ENCODE measurements around the gene MYO3B. TPM values are rescaled to one million over a fixed set of nuclear protein-coding genes. Genes with fewer than 3 reads are reported as not detected.
"Not testable (repeated sequence)": the region's sequence is repeated elsewhere in the genome, so short reads cannot be mapped to it uniquely, and the experiment has no call there.

The MYO3B gene
- total RNA-seq, 1 donor from 2014 or later, result 0.17 TPM

DNA sequence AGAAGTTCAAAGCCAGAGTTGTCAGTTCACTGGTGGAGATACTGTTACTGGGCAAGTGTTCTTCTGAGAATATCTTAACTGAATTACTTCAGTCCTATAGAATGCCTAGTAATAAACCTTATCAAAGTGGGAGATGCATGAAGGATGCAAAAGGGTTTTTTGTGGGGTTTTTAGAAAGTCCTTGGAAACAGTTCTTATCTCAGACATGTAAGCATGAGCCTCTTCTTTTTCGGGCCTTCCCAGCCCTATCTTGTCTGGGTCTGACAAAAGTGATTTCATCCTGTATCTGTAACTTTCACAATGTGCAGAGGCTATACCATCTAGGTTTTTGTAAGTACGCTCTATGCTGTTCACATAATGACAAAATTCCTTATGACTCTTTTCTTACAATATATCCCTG lies 255.5 kb downstream of the MYO3B start:
- ATAC-seq (no peak), DNase-seq (no peak)
- H3K36me3 ChIP-seq, result no peaks in the 10 kb centered on the region
- H3K4me3 ChIP-seq, result no peak overlapping the region
- no peaks in the 10 kb centered on the region for H3K9me3 ChIP-seq
- intact Hi-C loops (cut with DNase I), result no loop called here
- H3K27me3 ChIP-seq, result no peaks in the 10 kb centered on the region
- TF ChIP-seq, protein P1, sequence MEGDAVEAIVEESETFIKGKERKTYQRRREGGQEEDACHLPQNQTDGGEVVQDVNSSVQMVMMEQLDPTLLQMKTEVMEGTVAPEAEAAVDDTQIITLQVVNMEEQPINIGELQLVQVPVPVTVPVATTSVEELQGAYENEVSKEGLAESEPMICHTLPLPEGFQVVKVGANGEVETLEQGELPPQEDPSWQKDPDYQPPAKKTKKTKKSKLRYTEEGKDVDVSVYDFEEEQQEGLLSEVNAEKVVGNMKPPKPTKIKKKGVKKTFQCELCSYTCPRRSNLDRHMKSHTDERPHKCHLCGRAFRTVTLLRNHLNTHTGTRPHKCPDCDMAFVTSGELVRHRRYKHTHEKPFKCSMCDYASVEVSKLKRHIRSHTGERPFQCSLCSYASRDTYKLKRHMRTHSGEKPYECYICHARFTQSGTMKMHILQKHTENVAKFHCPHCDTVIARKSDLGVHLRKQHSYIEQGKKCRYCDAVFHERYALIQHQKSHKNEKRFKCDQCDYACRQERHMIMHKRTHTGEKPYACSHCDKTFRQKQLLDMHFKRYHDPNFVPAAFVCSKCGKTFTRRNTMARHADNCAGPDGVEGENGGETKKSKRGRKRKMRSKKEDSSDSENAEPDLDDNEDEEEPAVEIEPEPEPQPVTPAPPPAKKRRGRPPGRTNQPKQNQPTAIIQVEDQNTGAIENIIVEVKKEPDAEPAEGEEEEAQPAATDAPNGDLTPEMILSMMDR (IDR thresholded peaks at IDR 0.05), result no peak
- no peaks in the 10 kb centered on the region for H3K4me1 ChIP-seq
- H3K27ac ChIP-seq, result no peak overlapping the region

DNA sequence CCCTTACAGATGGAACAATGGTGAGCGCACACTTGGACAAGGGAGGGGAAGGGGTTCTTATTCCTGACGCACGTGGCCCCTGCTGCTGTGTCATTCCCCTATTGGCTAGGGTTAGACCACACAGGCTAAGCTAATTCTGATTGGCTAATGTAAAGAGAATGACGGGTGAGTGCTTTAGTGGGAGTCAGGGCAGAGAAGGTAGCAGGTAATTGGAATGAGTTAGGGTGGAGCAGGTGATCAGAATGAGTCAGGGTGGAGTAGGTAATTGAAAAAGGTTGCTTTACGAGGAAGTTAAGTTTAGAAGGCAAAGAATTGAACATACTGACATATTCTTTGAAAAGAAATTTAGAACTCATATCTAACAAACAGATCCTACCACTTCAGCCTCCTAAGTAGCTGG lies 256.4 kb downstream of the MYO3B start:
- H3K27me3 ChIP-seq; ATAC-seq; H3K4me3 ChIP-seq; H3K4me1 ChIP-seq; intact Hi-C loops (cut with DNase I); H3K27ac ChIP-seq; DNase-seq; H3K36me3 ChIP-seq; H3K9me3 ChIP-seq: not testable (repeated sequence)

DNA sequence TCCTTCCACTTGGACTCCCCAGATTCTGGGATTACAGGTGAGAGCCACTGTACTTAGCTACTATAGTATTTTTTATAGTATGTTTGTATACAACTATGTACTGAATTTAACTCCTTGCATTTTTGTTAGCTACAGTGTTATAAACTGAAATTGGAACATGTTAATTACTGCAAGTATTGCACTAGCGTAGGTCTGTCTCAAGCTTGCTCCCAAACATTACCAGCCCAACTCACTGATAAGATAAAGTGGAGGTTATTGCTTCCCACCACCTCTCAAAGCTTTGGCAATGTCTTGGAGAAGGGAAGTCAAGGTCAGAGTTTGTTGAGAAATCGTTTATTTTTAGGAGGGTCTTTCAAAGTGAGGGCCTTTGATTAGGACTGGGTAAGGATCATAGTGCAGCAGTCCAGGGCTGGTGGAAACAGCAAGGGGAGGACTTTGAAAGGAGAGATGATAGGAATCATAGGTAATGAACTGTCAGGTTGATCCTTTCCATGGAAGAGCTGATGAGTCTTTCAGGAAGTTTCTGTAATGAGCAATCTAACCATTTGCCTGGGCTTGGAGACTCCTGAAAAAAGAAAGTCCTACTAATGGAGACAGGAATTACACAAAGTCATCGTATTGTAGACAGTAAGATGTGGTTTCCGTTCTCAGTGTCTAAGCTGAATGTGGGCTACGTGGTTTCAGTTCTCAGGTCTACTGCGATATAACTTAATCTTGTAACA lies 257.1 kb downstream of the MYO3B start:
- no peaks in the 10 kb centered on the region for H3K36me3 ChIP-seq
- TF ChIP-seq, protein P1 (IDR thresholded peaks at IDR 0.05), result no peak
- H3K27ac ChIP-seq, result no peak overlapping the region
- H3K4me3 ChIP-seq, result no peak overlapping the region
- H3K27me3 ChIP-seq, result no peaks in the 10 kb centered on the region
- DNase-seq (no peak), ATAC-seq (no peak)
- intact Hi-C loops (cut with DNase I), result no loop called here
- H3K9me3 ChIP-seq, result no peaks in the 10 kb centered on the region
- H3K4me1 ChIP-seq, result no peaks in the 10 kb centered on the region

DNA sequence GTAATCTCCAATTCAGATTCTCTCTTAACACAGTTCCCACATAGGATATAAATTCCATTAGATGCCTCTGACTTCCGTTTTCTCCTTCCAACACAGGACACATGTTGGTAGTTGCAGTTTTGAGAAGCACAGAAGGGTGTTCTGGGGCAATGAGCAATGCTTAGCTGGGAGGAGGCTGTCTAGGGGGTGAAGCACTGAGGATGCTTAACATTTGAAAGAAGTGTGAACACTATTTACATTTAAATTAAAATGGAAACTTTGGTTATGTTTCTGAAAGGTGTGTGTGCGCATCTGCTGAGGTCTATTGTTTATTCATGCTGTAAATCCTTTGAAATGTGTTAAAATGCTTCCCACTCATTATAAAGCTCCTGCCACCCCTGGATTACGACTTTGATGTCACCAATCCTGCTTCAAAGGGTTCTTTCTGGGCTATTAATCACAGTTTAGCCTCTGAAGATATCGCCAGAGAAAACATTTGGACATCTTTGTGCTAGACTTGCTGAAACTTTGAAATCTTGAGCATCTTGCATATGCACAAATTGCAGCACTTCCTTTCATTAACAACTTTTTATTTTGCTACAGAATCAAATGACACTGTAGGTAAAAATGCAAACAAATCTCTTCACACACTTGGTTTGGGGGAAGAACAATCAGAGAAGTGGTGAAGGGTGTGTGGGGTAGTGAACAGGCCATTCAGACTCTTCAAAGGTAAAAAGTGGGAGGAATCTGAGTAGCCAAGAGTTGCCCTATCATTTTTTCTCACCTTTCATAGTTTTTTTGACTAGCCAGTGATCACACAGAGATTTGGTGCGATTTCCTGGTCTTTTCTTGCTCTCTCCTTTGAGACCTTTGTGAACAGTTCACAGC lies 258.4 kb downstream of the MYO3B start:
- H3K4me1 ChIP-seq, result no peaks in the 10 kb centered on the region
- H3K27ac ChIP-seq, result no peak overlapping the region
- no peaks in the 10 kb centered on the region for H3K9me3 ChIP-seq
- no peaks in the 10 kb centered on the region for H3K36me3 ChIP-seq
- no peaks in the 10 kb centered on the region for H3K27me3 ChIP-seq
- TF ChIP-seq, protein P1 (IDR thresholded peaks at IDR 0.05), result no peak
- ATAC-seq (no peak), DNase-seq (no peak)
- H3K4me3 ChIP-seq, result no peak overlapping the region
- intact Hi-C loops (cut with DNase I), result no loop called here

DNA sequence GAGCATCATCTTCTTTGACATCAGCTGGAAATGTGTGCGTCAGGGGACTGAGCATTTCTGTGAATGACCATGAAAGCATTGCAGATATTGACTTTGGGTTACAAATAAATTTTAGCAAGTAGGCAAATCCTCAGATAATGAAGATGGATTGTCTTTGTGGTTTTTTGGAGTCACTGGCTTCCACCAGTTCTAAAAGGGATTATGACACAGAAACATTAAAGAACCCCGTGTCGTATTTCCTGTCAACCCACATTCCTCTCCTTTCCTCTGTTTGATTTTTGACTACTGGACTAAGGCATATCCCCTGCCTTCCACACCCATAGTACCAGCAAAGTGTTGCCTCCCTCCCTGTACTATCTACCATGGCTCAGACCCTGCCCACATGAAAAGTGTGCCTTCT lies 268.1 kb downstream of the MYO3B start:
- TF ChIP-seq, protein P1 (IDR thresholded peaks at IDR 0.05), result no peak
- intact Hi-C loops (cut with DNase I), result no loop called here
- ATAC-seq, result no peak

DNA sequence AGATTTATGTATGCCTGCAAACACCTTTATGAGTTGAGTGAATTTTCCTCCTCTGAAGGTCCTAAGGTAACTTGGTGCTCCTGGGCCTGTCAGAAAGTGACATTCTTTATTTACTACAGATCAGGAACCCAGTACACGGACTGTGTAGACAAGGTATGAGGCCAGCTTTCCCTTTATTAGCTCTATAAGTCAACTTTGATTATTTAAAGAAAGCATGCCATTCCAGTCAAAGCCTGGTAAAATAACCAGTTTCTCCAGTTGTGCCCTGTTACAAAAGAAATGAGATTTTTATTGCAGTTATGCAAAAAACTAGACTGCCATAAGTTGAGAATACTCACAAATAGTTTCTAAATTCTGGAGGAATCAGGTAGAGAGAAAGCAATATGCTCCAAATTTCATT lies 271.1 kb downstream of the MYO3B start:
- intact Hi-C loops (cut with DNase I), result no loop called here
- H3K4me1 ChIP-seq, result no peaks in the 10 kb centered on the region
- no peaks in the 10 kb centered on the region for H3K36me3 ChIP-seq
- TF ChIP-seq, protein P1 (IDR thresholded peaks at IDR 0.05), result no peak
- H3K27ac ChIP-seq, result no peak overlapping the region
- no peak for ATAC-seq
- no peaks in the 10 kb centered on the region for H3K9me3 ChIP-seq
- no peak for DNase-seq
- no peak overlapping the region for H3K4me3 ChIP-seq
- H3K27me3 ChIP-seq, result no peaks in the 10 kb centered on the region

More for the DNA sequence above, 268.1 kb downstream of the MYO3B start:
- Histone ChIP-seq H3K4me1 (no peaks in the 10 kb centered on the region), H3K27me3 (no peaks in the 10 kb centered on the region), H3K27ac (no peak overlapping the region), H3K9me3 (no peaks in the 10 kb centered on the region), H3K36me3 (no peaks in the 10 kb centered on the region), H3K4me3 (no peak overlapping the region)
- DNase-seq, result no peak

Measured in upper lobe of right lung (tissue), 1 donor.